ENCODE results near the gene SOX6. TPM values are rescaled to one million over a fixed set of nuclear protein-coding genes. Genes with fewer than 3 reads are reported as not detected.

The SOX6 gene
- total and polyA plus RNA-seq, 8 donors = 5.1 to 23.0 (median 18.7) TPM

DNA sequence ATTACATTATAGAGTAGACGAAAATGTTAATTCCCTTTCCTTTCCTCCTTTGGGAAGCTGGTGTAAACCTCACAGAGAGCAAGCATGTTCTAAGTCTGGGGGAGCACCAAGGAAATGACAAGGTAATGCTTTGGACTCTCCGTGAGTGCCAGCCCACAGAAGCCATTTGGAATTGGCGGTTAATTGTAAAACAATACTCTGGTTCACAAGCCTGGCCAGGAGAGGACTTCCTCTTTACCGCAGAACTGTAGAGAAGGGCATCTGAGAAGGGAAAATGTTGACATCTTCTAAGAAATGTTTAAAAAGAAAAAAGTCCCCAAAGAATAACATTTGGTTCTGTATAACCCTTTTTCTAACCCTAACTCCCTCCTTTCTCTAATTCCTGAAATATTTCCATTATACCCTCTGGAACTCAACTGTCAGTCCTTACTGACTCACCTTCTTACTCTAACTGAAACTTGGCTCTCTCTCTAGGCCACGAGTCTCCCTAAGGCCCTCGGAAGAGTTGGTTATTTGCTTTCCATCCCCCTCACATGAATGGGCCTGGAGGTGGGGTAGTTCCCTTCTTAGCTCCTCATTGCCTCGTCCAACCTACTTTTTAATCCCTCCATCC, 379.8 kb downstream of the SOX6 start:
- TF ChIP-seq, protein P1, sequence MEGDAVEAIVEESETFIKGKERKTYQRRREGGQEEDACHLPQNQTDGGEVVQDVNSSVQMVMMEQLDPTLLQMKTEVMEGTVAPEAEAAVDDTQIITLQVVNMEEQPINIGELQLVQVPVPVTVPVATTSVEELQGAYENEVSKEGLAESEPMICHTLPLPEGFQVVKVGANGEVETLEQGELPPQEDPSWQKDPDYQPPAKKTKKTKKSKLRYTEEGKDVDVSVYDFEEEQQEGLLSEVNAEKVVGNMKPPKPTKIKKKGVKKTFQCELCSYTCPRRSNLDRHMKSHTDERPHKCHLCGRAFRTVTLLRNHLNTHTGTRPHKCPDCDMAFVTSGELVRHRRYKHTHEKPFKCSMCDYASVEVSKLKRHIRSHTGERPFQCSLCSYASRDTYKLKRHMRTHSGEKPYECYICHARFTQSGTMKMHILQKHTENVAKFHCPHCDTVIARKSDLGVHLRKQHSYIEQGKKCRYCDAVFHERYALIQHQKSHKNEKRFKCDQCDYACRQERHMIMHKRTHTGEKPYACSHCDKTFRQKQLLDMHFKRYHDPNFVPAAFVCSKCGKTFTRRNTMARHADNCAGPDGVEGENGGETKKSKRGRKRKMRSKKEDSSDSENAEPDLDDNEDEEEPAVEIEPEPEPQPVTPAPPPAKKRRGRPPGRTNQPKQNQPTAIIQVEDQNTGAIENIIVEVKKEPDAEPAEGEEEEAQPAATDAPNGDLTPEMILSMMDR (IDR thresholded peaks at IDR 0.05) = no peak
- intact Hi-C loops (cut with DNase I) = no loop called here
- no peak for FAIRE-seq
- no peaks in the 10 kb centered on the region for H3K27me3 ChIP-seq
- H3K36me3 ChIP-seq = peaks cover 0 to 3% (median 0%) of the 10 kb centered on the region in 3 donors
- H3K4me1 ChIP-seq = peaks cover 5 to 10% (median 7%) of the 10 kb centered on the region in 3 donors
- no peak overlapping the region for H3K27ac ChIP-seq
- no peak for DNase-seq
- no peak overlapping the region for H3K4me3 ChIP-seq
- 89% methylated on average over 7 of the region's 7 CpGs for WGBS, 2 donors
- no peaks in the 10 kb centered on the region for H3K9me3 ChIP-seq
- no peak for ATAC-seq

DNA sequence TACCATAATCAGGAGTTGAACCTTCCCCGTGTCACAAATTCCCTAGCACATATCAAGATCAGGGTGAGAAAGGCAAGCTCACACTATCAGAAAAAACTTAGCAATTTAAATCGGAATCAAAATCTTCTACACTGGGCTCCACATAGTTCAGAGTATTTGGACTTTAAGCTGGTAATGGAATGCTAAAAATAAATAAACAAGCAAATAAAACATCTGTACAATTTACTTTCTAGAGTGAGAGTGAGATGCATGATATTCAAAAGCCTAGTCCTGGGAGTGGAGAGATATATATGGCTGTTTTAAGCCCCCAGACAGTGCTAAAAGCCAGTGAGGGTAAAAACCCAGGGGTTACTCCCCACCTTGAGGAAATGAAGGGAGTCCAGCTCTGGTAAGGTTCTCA, 380.6 kb downstream of the SOX6 start:
- H3K9me3 ChIP-seq = no peaks in the 10 kb centered on the region
- DNase-seq (no peak), ATAC-seq (no peak), FAIRE-seq (no peak)
- intact Hi-C loops (cut with DNase I) = no loop called here
- no peak overlapping the region for H3K27ac ChIP-seq
- TF ChIP-seq, protein P1 (IDR thresholded peaks at IDR 0.05) = no peak
- H3K4me1 ChIP-seq = peaks cover 0 to 4% (median 0%) of the 10 kb centered on the region in 3 donors
- 52 to 80% methylated on average over 2 of the region's 2 CpGs for WGBS, 2 donors
- peaks cover 0 to 3% (median 0%) of the 10 kb centered on the region in 3 donors for H3K36me3 ChIP-seq
- no peak overlapping the region for H3K4me3 ChIP-seq
- no peaks in the 10 kb centered on the region for H3K27me3 ChIP-seq

DNA sequence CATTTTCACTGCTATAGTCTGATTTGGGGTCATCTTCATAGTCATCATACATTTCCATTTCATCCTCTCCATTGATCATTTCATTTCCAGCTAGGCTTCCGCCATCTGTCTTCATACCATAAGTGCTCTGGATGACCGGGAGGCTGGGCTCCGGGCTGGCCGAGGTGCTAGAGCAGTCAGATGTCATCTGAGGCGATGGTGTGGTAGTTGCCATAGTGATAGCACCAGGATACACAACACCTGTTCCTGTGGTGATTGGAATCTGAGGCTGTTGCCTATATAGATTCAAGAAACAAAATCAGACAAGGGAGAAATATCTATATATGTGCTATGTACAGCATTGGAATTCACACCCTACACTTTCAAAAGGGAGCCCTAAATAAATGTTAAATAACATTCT, 383.5 kb downstream of the SOX6 start:
- Histone ChIP-seq H3K9me3 (no peaks in the 10 kb centered on the region), H3K36me3 (peaks cover 0 to 3% (median 0%) of the 10 kb centered on the region in 3 donors), H3K27ac (no peak overlapping the region), H3K27me3 (no peaks in the 10 kb centered on the region), H3K4me1 (peaks cover 0 to 23% (median 7%) of the 10 kb centered on the region in 3 donors), H3K4me3 (no peak overlapping the region)
- 93 to 95% methylated on average over 5 of the region's 5 CpGs for WGBS, 2 donors
- no peak for FAIRE-seq
- ATAC-seq = no peak
- TF ChIP-seq, protein P1 (IDR thresholded peaks at IDR 0.05) = no peak
- intact Hi-C loops (cut with DNase I) = no loop called here
- no peak for DNase-seq

DNA sequence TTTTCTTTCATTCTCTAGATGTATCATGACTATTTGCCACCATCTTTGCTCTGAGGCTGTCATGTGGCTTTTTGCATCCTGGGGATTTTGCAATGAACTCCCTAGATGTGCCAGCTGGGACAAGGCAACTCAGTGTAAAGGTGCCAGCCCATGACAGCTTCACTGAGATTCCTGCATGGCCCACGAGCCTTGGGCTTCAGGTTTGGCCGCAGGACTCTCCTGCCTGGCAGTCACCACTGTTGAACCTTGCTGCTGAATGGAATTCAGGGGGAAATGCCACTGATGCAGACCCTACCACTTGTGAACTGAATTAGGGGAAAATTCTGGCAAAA, 385.2 kb downstream of the SOX6 start:
- no peak for ATAC-seq
- Histone ChIP-seq H3K9me3 (no peaks in the 10 kb centered on the region), H3K4me3 (no peak overlapping the region), H3K27ac (no peak overlapping the region), H3K27me3 (no peaks in the 10 kb centered on the region), H3K36me3 (peaks cover 0 to 3% (median 0%) of the 10 kb centered on the region in 3 donors), H3K4me1 (peaks cover 0 to 25% (median 7%) of the 10 kb centered on the region in 3 donors)
- no peak for DNase-seq
- intact Hi-C loops (cut with DNase I) = no loop called here
- no peak for FAIRE-seq
- 95 to 100% methylated on average over 2 of the region's 2 CpGs for WGBS, 2 donors
- TF ChIP-seq, protein P1 (IDR thresholded peaks at IDR 0.05) = no peak

DNA sequence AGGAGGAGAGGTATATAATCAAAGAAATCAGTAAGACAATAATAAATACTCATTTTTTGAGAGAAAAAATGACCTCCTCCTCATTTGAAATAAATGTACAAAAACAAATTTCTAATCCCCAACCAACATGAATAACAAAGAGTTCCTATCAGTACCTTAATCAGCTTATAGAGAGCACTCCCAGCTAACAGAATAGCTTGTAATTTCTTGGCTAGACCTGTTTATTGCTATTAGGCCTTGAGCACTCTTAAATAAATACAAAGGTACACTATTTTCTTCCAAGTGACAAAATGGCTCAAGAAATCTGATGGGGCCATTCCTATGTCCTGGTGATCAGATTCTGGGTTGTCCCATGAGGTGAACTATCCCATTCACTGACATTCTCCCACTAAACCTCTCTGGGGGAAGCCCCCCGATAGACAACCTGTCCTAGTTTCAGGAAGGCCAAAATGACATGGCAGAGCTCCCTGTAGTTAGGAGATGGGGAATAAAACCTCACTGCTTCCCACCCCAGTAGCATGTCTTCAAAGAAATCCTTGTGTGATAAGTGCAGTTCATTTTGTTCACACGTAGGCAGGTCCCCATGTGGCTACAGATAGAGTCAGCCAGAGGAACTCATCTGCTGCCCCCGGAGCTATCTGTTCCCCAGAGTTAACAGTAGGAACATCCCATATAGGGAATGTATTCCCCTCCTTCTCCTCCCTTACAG, 385.7 kb downstream of the SOX6 start:
- H3K27ac ChIP-seq = peak overlapping the region in 2 of 4 donors; percentile 22 to 38
- intact Hi-C loops (cut with DNase I) = no loop called here
- ATAC-seq (no peak), FAIRE-seq (no peak), DNase-seq (no peak)
- H3K36me3 ChIP-seq = peaks cover 0 to 3% (median 0%) of the 10 kb centered on the region in 3 donors
- peaks cover 0 to 25% (median 7%) of the 10 kb centered on the region in 3 donors for H3K4me1 ChIP-seq
- H3K27me3 ChIP-seq = no peaks in the 10 kb centered on the region
- H3K4me3 ChIP-seq = no peak overlapping the region
- 90 to 96% methylated on average over 3 of the region's 3 CpGs for WGBS, 2 donors
- TF ChIP-seq, protein P1 (IDR thresholded peaks at IDR 0.05) = no peak
- no peaks in the 10 kb centered on the region for H3K9me3 ChIP-seq

Measured in pancreas (tissue), 10 donors.